ENCODE results near the gene BAD.

The BAD gene

DNA sequence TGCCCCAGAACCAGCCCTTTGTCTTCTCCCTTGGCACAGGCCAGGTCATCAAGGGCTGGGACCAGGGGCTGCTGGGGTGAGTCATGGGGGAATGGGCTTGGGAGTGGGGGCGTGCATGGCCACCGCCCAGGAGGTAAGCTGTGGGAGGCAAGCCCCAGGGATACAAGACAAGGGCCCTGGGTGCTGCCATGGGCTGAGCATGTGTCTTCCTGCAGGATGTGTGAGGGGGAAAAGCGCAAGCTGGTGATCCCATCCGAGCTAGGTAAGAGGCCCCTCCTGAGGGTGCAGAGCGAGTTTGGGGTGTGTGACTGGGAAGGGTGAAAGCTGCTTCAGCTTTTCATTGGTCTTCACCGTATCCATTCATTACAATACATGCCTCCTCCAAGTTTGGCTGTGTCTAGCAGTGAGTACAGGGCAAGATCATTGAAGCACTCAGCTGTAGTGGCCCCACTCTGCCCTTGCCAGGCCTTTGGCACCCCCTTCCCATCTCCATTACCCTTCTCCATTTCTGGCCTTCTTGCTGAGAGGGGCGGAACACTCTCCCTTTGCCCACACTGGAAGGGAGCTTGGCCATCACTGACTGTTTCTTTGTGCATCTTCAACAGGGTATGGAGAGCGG lies 41.1 kb downstream of the BAD start:
- no peak for DNase-seq (ENCODE audit: low spot score)

DNA sequence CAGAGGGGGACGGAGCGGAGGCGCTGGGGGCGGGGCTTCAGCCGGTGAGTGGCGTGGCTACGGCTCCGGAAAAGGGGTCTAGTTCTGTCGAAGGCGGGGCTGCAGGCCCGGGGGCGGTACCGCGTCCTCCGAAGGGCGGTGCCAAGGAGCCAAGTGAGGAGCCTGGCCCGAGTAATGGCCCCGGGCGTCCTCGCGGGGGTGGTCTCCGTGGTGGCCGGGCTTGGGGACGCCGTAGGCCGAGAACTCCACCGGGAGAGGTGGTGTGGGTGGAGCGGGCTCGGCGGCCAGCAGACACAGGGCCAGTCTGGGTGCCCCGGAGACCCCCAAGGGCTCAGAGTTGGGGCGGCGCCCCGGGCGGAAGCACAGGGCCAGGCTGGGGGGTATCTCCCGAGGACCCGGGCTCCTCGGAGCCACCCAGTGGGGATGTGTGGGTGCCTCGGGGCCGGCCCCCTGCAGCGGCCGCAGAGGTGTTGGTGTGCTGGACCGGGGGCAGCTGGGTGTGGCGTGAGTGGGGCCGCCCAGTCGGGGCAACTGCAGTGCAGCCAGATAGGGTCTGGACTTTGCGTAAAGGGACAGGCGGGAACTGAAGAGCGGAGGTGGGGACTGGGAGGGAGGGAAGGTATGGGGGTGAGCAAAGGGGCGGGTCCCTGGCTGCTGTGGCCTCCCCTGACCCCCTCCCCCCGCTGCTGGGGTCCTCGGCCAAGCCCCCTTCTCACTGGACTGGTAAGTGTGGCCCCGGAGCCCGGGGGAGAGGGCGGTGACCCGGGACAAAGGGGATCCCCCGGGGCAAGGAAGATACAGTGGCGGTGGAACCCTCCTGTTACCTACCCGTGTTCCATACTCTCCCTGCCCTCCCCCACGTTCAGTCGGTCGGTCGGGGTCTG lies 42.7 kb downstream of the BAD start:
- peak; percentile 50 for DNase-seq (ENCODE audit: low spot score)

- peak; percentile 94 for DNase-seq (ENCODE audit: low spot score)
Measured at GRCh38 chr11:64241241-64241490, 43.3 kb downstream of the BAD start.

GRCh38 chr11:64240435-64241240 lies 43.8 kb downstream of the BAD start, which contains the start of gene FKBP2:
TSS of gene FKBP2 (plus strand) at chr11:64241095. CDS start at chr11:64242388, 1,293 bp downstream.
- DNase-seq (ENCODE audit: low spot score): peak; percentile 98

DNA sequence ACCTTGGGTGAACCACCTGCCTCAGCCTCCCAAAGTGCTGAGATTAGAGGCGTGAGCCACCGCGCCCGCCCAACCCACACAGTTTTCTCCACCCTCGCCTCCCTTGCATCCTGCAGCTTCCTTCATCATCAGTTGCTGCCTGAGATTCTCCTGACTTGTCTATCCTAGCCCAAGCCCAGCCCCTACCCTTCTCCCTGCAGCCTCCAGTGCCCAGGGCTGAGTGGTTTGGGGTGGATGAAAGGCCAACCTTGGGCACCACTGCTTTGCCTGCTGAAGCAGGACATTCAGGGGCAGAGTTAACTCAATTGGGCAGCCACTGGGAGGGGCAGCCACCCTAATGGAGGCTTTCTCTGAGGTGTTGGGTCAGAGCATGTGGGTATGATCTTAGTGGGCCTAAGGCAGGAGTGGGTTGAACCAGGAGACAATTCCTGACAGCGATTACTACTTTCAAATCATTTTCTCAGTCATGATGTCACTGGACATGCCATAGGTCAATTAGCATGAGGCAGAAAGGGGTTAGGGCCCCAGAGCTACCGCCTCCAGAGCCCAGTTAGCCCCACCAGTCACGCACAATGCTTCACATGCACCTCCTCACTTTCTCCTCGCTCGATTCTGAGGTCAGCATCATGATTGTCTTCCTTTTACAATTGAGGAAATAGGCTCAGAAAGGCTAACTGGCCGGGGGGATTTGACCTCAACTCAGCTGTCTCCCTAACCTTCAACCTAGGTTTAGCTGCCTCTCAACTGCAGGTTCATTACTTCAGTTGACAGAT lies 44.6 kb downstream of the BAD start:
- no peak for DNase-seq (ENCODE audit: low spot score)

DNA sequence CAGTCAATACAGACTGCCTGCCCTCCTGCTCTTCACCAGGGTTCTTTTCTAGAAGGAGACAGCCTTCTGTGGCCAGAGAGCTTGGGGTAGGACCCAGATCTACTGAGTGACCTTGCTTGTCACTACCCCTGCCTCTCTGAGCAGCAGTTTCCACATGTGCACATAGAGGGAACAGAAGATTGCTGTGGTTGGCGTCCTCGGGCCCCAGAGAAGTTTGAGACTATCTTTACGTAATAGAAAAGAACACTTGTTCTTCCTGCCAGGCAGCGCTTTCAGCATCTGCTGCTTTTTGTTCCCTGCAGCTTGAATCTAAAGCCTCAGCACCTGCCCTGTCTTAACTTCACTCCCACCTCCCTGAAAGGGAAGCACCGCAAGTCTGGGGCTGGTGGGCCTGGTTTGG lies 45.5 kb downstream of the BAD start:
- DNase-seq (ENCODE audit: low spot score): no peak

- no peak for DNase-seq (ENCODE audit: low spot score)
Measured at GRCh38 chr11:64238076-64238475, 46.4 kb downstream of the BAD start.

- DNase-seq (ENCODE audit: low spot score): no peak
Measured at GRCh38 chr11:64237484-64237951, 46.9 kb downstream of the BAD start.

GRCh38 chr11:64235437-64236161 lies 48.9 kb downstream of the BAD start:
- DNase-seq (ENCODE audit: low spot score): no peak

DNA sequence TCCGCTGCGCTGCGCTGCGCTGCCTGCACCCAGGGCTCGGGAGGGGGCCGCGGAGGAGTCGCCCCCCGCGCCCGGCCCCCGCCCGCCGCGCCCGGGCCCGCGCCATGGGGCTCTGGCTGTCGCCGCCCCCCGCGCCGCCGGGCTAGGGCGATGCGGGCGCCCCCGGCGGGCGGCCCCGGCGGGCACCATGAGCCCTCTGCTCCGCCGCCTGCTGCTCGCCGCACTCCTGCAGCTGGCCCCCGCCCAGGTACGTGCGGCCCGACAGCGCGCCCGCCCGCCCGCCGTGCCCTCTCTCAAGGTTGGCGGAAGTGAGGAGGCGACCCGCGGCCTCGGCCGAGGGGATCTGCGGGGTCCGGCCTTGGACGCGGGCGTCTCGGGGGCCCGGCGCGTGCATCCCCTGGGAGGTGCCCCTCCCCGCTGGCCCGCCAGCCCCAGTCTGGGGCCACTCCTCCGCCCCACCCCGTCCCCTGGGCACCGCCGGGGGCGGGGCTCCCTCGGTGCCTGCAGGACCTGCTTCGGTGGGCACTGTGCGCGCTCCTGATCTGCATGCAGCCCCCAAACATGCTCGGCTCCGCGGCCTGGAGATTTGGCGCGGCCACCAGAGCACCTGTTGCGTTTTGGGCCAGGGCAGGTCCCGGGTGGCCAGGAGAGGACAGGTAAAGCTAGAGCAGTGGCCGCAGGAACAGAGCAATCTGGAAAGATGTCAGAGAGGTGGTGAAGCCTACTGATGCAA lies 49.7 kb downstream of the BAD start:
- DNase-seq (ENCODE audit: low spot score): peak; percentile 80

- DNase-seq (ENCODE audit: low spot score): peak; percentile 85
Measured at GRCh38 chr11:64233913-64234586, 50.4 kb downstream of the BAD start, which contains the start of gene VEGFB. TSS of gene VEGFB (plus strand) at chr11:64234584. CDS start at chr11:64234834, 250 bp downstream.

DNA sequence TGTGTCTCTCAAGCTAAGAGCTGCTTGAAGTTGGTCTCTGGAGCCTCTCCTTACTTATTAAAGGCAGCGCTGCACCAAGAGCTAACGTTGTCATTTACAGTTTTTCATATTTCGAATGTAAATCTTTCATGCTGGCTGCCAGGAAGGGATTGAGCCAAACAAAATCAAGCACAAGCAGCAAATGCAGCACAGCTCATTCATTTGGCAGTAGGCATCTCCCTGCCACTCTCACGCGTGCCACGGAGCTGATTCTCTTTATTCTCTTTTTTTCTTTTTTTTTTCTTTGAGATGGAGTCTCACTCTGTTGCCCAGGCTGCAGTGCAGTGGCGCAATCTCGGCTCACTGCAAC lies 51.5 kb downstream of the BAD start:
- no peak for DNase-seq (ENCODE audit: low spot score)

DNA sequence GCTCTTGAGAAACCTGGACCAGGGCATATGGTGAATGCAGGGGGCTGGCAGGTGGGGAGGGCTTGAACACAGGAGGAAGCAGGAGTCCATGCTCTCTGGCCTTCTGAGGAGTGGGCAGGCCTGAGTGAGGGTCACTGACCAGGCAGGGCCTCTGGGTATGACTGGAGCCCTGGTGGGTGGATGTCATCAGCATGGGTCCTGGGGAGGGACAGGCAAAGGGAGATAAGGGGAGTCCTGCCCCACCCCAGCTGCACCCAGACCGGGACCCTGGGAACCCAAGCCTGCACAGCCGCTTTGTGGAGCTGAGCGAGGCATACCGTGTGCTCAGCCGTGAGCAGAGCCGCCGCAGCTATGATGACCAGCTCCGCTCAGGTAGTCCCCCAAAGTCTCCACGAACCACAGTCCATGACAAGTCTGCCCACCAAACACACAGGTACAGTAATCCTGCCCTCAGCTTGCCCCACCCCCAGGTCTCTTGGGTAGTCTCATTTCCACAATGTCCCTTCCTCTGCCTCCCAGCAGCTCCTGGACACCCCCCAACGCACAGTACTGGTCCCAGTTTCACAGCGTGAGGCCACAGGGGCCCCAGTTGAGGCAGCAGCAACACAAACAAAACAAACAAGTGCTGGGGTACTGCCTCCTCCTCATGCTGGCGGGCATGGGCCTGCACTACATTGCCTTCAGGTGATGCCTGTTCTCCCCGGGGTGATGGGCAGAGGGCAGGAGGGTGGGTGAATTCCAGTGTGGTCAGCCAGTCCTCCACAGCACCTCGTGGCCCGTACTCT lies 52.1 kb downstream of the BAD start:
- no peak for DNase-seq (ENCODE audit: low spot score)

DNA sequence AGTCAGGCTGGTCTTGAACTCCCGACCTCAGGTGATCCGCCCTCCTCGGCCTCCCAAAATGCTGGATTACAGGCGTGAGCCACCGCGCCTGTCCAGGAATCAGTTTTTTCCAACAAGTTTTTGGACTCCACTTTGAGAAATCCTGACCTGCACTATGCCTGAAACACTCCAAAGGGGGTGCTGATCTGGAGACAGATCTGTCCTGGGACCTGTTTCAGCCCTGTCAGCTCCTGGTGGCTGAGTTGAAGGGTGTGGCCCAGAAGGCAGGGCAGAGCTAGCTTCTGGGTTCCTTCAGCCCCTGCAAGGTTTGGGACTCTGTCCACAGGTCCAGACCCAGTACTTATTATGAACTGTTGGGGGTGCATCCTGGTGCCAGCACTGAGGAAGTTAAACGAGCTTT lies 52.9 kb downstream of the BAD start:
- no peak for DNase-seq (ENCODE audit: low spot score)

DNA sequence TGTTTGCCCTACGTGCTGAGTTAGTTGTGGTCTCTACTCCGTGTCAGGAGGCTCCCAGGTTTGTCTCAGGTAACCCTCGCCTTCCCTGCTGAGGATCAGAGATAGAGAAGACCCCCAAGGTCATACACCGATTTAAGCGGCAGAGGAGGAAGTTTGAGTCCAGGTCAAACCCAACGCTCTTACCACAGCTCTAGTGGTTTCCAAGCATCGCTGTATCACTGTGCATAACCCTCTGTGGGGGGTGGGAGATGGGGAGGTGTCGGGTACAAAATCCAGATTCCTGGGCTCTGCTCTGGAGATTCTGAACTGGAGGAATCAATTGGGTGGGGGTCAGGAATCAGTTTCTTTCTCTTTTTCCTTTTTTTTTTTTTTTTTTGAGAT lies 53.5 kb downstream of the BAD start:
- DNase-seq (ENCODE audit: low spot score): no peak

DNA sequence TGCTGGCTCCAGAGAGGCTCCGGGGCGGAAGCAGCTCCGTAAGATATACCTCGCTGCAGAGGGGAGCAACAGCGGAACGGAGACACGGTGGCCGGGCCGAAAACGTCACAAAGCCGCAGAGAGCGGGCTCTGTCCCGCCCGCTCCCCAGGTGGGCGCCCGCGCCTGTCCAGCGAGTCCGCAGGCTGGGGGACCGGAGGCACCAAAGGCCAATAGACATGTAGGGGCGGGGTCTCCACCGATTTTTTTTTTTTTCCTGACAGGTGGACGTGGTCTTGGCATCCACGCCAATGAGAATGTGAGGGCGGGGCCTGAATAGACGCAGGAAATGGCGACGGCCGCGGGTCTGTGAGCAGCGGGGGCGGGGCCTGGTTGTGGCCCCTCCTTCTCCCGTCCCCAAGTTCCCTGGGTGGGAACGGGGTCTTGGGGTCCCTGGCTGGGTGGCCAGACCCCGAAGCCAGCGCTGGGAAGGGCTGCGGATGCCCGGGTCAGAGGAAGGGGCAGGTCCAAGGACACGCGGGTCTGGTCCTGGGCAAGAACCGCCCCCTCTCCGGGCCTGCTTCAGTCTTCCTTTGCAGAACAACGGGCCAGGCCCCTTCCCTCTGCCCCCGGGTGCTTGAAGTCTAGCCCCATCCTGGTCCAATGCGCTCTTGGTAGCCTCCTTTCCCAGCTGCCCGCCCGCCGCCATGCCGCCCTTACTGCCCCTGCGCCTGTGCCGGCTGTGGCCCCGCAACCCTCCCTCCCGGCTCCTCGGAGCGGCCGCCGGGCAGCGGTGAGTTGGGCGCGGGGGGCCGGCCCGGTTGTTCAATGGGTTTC lies 54.1 kb downstream of the BAD start, which contains the start of gene DNAJC4:
TSS of gene DNAJC4 (plus strand) at position 378 of the 814 bp plus-strand sequence. CDS start at position 685, 307 bp downstream.
- peak; percentile 88 for DNase-seq (ENCODE audit: low spot score)

DNA sequence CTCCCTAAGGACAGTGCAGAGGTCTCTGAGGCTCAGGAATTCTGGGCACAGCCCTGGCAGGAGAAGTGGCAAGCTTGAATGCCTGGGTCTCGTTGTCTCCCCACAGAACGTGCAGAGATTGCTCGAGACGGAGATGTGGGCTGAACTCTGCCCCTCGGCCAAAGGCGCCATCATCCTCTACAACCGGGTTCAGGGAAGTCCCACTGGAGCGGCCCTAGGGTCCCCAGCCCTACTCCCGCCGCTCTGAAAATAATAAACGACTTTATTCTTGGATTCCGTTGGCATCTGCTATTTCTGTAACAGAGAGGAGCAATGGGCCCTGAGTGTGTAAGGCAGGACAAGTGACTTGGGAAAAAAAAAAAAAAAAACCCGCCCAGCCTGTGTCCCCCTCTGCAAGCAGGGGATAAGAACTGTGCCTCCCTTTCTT lies 54.7 kb downstream of the BAD start:
- no peak for DNase-seq (ENCODE audit: low spot score)

- no peak for DNase-seq (ENCODE audit: low spot score)
Measured at GRCh38 chr11:64229090-64229743, 55.2 kb downstream of the BAD start.

Data from D341Med (cell line).